ENCODE data around the gene TAS1R3. TPM values are rescaled to one million over a fixed set of nuclear protein-coding genes. Genes with fewer than 3 reads are reported as not detected.

The TAS1R3 gene
- total RNA-seq, 1 experiment from 2014 or later = 0.07 TPM

GRCh38 chr1:1306661-1307260 is 24.3 kb upstream of the TAS1R3 start:
- ChIA-PET RAD21 (ENCODE audit: low non-redundant PET in 1 of 2, low total read pairs in 2 of 2, uncharacterized antibody in 2 of 2, unreplicated experiment in 2 of 2) (no interaction called here), POLR2A (no interaction called here), CTCF (no interaction called here)
- Histone ChIP-seq H3K9me3 (ENCODE audit: control insufficient read depth in 1 of 2, insufficient read depth in 1 of 2, low read depth in 1 of 2, low read length in 2 of 2) (no peaks in the 10 kb centered on the region), H3K36me3 (ENCODE audit: control insufficient read depth in 1 of 2, insufficient read depth in 2 of 2, low read length in 2 of 2) (peaks cover 3 to 10% of the 10 kb centered on the region in 2 experiments; a peak in 3 of 4 replicates), H3K4me3 (replicated peaks in 1 of 2; ENCODE audit: low read depth in 1 of 2, low read length in 2 of 2) (peak overlapping the region; percentile 60 to 86), H3K4me2 (ENCODE audit: low read length) (peak overlapping the region; percentile 99), H3K9ac (ENCODE audit: low read length) (peak overlapping the region; percentile 79), H4K20me1 (ENCODE audit: insufficient read depth) (peaks cover 3% of the 10 kb centered on the region; the same call in 1 of the 2 replicates), H2AFZ (ENCODE audit: low read depth, low read length, poor library complexity, severe bottlenecking) (no peak overlapping the region), H3K27ac (ENCODE audit: low read depth, low read length) (peak overlapping the region; percentile 99), H3K9me2 (ENCODE audit: insufficient read depth) (no peaks in the 10 kb centered on the region), H3K4me1 (ENCODE audit: control insufficient read depth in 1 of 2, insufficient read depth in 2 of 2, low read length in 2 of 2) (peaks cover 36 to 60% of the 10 kb centered on the region in 2 experiments), H3K27me3 (ENCODE audit: insufficient read depth, low read length) (no peaks in the 10 kb centered on the region), H3K79me2 (ENCODE audit: insufficient read depth, low read length) (peaks cover 42% of the 10 kb centered on the region)
- TSS peak; percentile 44 for BruUV-seq (replicated peaks)
- TF ChIP-seq RAD21 (IDR thresholded peaks at IDR 0.05; ENCODE audit: low read depth) (no peak), CEBPB (IDR thresholded peaks at IDR 0.05; ENCODE audit: low read depth) (no peak), EZH2 (IDR thresholded peaks at IDR 0.05) (no peak), SRF (IDR thresholded peaks at IDR 0.05; ENCODE audit: low read depth) (no peak)
- no peak for DNase-seq (ENCODE audit: low read depth, low spot score)
- intact Hi-C loops (cut with micrococcal nuclease) = loop anchor here (5.0 kb wide), 1 partner anchor 41 kb away; the partner anchor contains the start of gene DVL1
- ATAC-seq = no peak

- H3K9me3 ChIP-seq (ENCODE audit: control insufficient read depth in 1 of 2, insufficient read depth in 1 of 2, low read depth in 1 of 2, low read length in 2 of 2) = no peaks in the 10 kb centered on the region
- H3K4me2 ChIP-seq (ENCODE audit: low read length) = peak overlapping the region; percentile 99
- H3K79me2 ChIP-seq (ENCODE audit: insufficient read depth, low read length) = peaks cover 44% of the 10 kb centered on the region
- BruUV-seq (replicated peaks) = no TSS peak
- ChIA-PET RAD21 (ENCODE audit: low non-redundant PET in 1 of 2, low total read pairs in 2 of 2, uncharacterized antibody in 2 of 2, unreplicated experiment in 2 of 2) (no interaction called here), CTCF (no interaction called here), POLR2A (no interaction called here)
- DNase-seq (ENCODE audit: low read depth, low spot score) (no peak), ATAC-seq (peak; percentile 11)
- H3K27me3 ChIP-seq (ENCODE audit: insufficient read depth, low read length) = no peaks in the 10 kb centered on the region
- peaks cover 36 to 60% of the 10 kb centered on the region in 2 experiments for H3K4me1 ChIP-seq (ENCODE audit: control insufficient read depth in 1 of 2, insufficient read depth in 2 of 2, low read length in 2 of 2)
- H2AFZ ChIP-seq (ENCODE audit: low read depth, low read length, poor library complexity, severe bottlenecking) = no peak overlapping the region
- no peaks in the 10 kb centered on the region for H3K9me2 ChIP-seq (ENCODE audit: insufficient read depth)
- TF ChIP-seq REST (IDR thresholded peaks at IDR 0.05; ENCODE audit: low read depth) = no peak
- TF ChIP-seq ZBTB33 (IDR thresholded peaks at IDR 0.05; ENCODE audit: extremely low read depth, insufficient replicate concordance, low read length) = no peak
- TF ChIP-seq SP1 (IDR thresholded peaks at IDR 0.05; ENCODE audit: low read depth) = no peak
- TF ChIP-seq CEBPB (IDR thresholded peaks at IDR 0.05; ENCODE audit: low read depth) = no peak
- peak; percentile 45; the same call in 1 of the 2 replicates for TF ChIP-seq ZFX (IDR thresholded peaks at IDR 0.05)
- intact Hi-C loops (cut with micrococcal nuclease) = loop anchor here (5.0 kb wide), 1 partner anchor 40 kb away; the partner anchor contains the start of gene DVL1
- peaks cover 5 to 14% of the 10 kb centered on the region in 2 experiments; a peak in 3 of 4 replicates for H3K36me3 ChIP-seq (ENCODE audit: control insufficient read depth in 1 of 2, insufficient read depth in 2 of 2, low read length in 2 of 2)
- H3K9ac ChIP-seq (ENCODE audit: low read length) = peak overlapping the region; percentile 79
- peak overlapping the region; percentile 99 for H3K27ac ChIP-seq (ENCODE audit: low read depth, low read length)
- peak overlapping the region; percentile 60 to 86 for H3K4me3 ChIP-seq (replicated peaks in 1 of 2; ENCODE audit: low read depth in 1 of 2, low read length in 2 of 2)
- peaks cover 3% of the 10 kb centered on the region; the same call in 1 of the 2 replicates for H4K20me1 ChIP-seq (ENCODE audit: insufficient read depth)
These were observed 23.7 kb upstream of the TAS1R3 start for GRCh38 chr1:1307261-1307922.

All from HCT116 (cell line).